H9 (cell line): ENCODE measurements around the gene DBF4. TPM values are rescaled to one million over a fixed set of nuclear protein-coding genes. Genes with fewer than 3 reads are reported as not detected.

Source experiments
- DNase-seq: peaks from one replicate; pipeline ENCODE4 v3.0.0-alpha.2; 2017
- H2AFZ ChIP-seq: one replicate; pipeline ENCODE4 v1.6.1; 2013; ENCODE audit warnings: mild to moderate bottlenecking, low read length, control low read depth, moderate library complexity
- H2AK5ac ChIP-seq: 2 replicates; pipeline ENCODE4 v1.6.1; 2013; ENCODE audit warnings: low read length, control low read depth, mixed read lengths; ENCODE audit not compliant: insufficient read length
- H2BK120ac ChIP-seq: one replicate; pipeline ENCODE4 v1.6.1; 2013; ENCODE audit warnings: low read depth, mild to moderate bottlenecking, low read length, control low read depth, inconsistent platforms; ENCODE audit not compliant: poor library complexity, severe bottlenecking
- H2BK12ac ChIP-seq: 2 replicates; pipeline ENCODE4 v1.6.1; 2013; ENCODE audit warnings: low read length, control low read depth, mixed read lengths, low read depth; ENCODE audit not compliant: insufficient read length
- H2BK15ac ChIP-seq: 2 replicates; pipeline ENCODE4 v1.6.1; 2013; ENCODE audit warnings: low read depth, low read length, control low read depth
- H2BK20ac ChIP-seq: one replicate; pipeline ENCODE4 v1.6.1; 2013; ENCODE audit warnings: low read depth, mild to moderate bottlenecking, low read length, control low read depth, inconsistent platforms; ENCODE audit not compliant: poor library complexity, severe bottlenecking
- H2BK5ac ChIP-seq: 2 replicates; pipeline ENCODE4 v1.6.1; 2013; ENCODE audit warnings: low read length, control low read depth, mixed read lengths; ENCODE audit not compliant: insufficient read length
- H3K14ac ChIP-seq: 2 replicates; pipeline ENCODE4 v1.6.1; 2013; ENCODE audit warnings: low read length, control low read depth; ENCODE audit not compliant: insufficient read depth
- H3K18ac ChIP-seq: 2 replicates; pipeline ENCODE4 v1.6.1; 2013; ENCODE audit warnings: low read depth, mild to moderate bottlenecking, mixed read lengths, low read length, control low read depth; ENCODE audit not compliant: insufficient read length
- H3K23ac ChIP-seq: 2 replicates; pipeline ENCODE4 v1.6.1; 2013; ENCODE audit warnings: low read length, control low read depth, mixed read lengths, low read depth; ENCODE audit not compliant: insufficient read length
- H3K23me2 ChIP-seq: 2 replicates; pipeline ENCODE4 v1.6.1; 2013; ENCODE audit warnings: low read depth, mild to moderate bottlenecking, mixed read lengths, low read length, control low read depth; ENCODE audit not compliant: insufficient read length, poor library complexity, severe bottlenecking
- H3K27ac ChIP-seq: 2 replicates; pipeline ENCODE4 v1.5.1; 2013; ENCODE audit warnings: low read length, control low read depth, mixed read lengths, low read depth; ENCODE audit not compliant: insufficient read length
- H3K27me3 ChIP-seq: 2 replicates; pipeline ENCODE4 v1.6.1; 2013; ENCODE audit warnings: low read length, control low read depth, inconsistent platforms; ENCODE audit not compliant: insufficient read depth
- H3K4ac ChIP-seq: 2 replicates; pipeline ENCODE4 v1.6.1; 2013; ENCODE audit warnings: low read depth, mild to moderate bottlenecking, control low read depth, inconsistent platforms, low read length, moderate library complexity
- H3K4me1 ChIP-seq: 2 replicates; pipeline ENCODE4 v1.6.1; 2013; ENCODE audit warnings: low read length, control low read depth, inconsistent platforms; ENCODE audit not compliant: insufficient read depth
- H3K4me2 ChIP-seq: 2 replicates; pipeline ENCODE4 v1.6.1; 2013; ENCODE audit warnings: low read length, control low read depth, mixed read lengths; ENCODE audit not compliant: insufficient read length, insufficient read depth
- H3K56ac ChIP-seq: 2 replicates; pipeline ENCODE4 v1.6.1; 2013; ENCODE audit warnings: low read depth, mild to moderate bottlenecking, mixed read lengths, low read length, control low read depth; ENCODE audit not compliant: insufficient read length
- H3K79me1 ChIP-seq: 2 replicates; pipeline ENCODE4 v1.6.1; 2013; ENCODE audit warnings: low read depth, mild to moderate bottlenecking, moderate library complexity, low read length, control low read depth, inconsistent platforms; ENCODE audit not compliant: insufficient read depth, poor library complexity, severe bottlenecking
- H3K79me2 ChIP-seq: 2 replicates; pipeline ENCODE4 v1.6.1; 2013; ENCODE audit warnings: low read length, control low read depth, inconsistent platforms; ENCODE audit not compliant: insufficient read depth
- H3K9ac ChIP-seq: 2 replicates; pipeline ENCODE4 v1.6.1; 2013; ENCODE audit warnings: low read length, control low read depth, mixed read lengths; ENCODE audit not compliant: insufficient read length; ENCODE audit errors: extremely low read depth
- H3K9me3 ChIP-seq: one replicate; pipeline ENCODE4 v1.6.1; 2013; ENCODE audit warnings: low read depth, low read length, inconsistent platforms; ENCODE audit not compliant: control insufficient read depth
- H3T11ph ChIP-seq: one replicate; pipeline ENCODE4 v1.6.1; 2013; ENCODE audit warnings: mild to moderate bottlenecking, low read length, control low read depth, inconsistent platforms
- H4K20me1 ChIP-seq: one replicate; pipeline ENCODE4 v1.6.1; 2013; ENCODE audit not compliant: control insufficient read depth, insufficient read length, insufficient read depth
- H4K5ac ChIP-seq: 2 replicates; pipeline ENCODE4 v1.6.1; 2013; ENCODE audit warnings: low read depth, mild to moderate bottlenecking, mixed read lengths, low read length, control low read depth; ENCODE audit not compliant: insufficient read length
- H4K8ac ChIP-seq: replicated peaks from 2 replicates; pipeline ENCODE4 v1.6.1; 2013; ENCODE audit warnings: low read length, control low read depth, mixed read lengths, low read depth; ENCODE audit not compliant: insufficient read length
- H4K91ac ChIP-seq: 2 replicates; pipeline ENCODE4 v1.6.1; 2013; ENCODE audit warnings: low read depth, mild to moderate bottlenecking, moderate library complexity, mixed read lengths, low read length, control low read depth; ENCODE audit not compliant: insufficient read length
- H3K27ac Mint-ChIP-seq, 3 experiments: 2 replicates in 2 of 3; 3 replicates in 1 of 3; pipeline ENCODE4 v1.8.0; 2020 to 2021; ENCODE audit warnings: mixed read lengths in 3 of 3, mild to moderate bottlenecking in 1 of 3, moderate library complexity in 1 of 3
- H3K27me3 Mint-ChIP-seq: 2 replicates; pipeline ENCODE4 v1.8.0; 2021; ENCODE audit warnings: low read depth, mild to moderate bottlenecking, moderate library complexity, mixed read lengths
- H3K36me3 Mint-ChIP-seq, 3 experiments: 2 replicates in 2 of 3; 3 replicates in 1 of 3; pipeline ENCODE4 v1.8.0; 2020 to 2021; ENCODE audit warnings: low read depth in 3 of 3, mixed read lengths in 3 of 3; ENCODE audit not compliant: insufficient read depth in 1 of 3
- H3K4me1 Mint-ChIP-seq, 2 experiments: 2 replicates each; pipeline ENCODE4 v1.8.0; 2020; ENCODE audit warnings: mixed read lengths in 2 of 2
- H3K4me3 Mint-ChIP-seq, 2 experiments: 2 replicates in 1 of 2; 3 replicates in 1 of 2; pipeline ENCODE4 v1.8.0; 2020 to 2021; ENCODE audit warnings: mild to moderate bottlenecking in 2 of 2, mixed read lengths in 2 of 2, moderate library complexity in 1 of 2
- H3K9me3 Mint-ChIP-seq, 2 experiments: 2 replicates in 1 of 2; 3 replicates in 1 of 2; pipeline ENCODE4 v1.8.0; 2020; ENCODE audit warnings: mild to moderate bottlenecking in 2 of 2, mixed read lengths in 2 of 2, moderate library complexity in 1 of 2
- WGBS: extraction: QIAGEN DNeasy Blood & Tissue Kit; methylation state at CpG from one replicate; pipeline ENCODE4 v1.1.7; 2013; ENCODE audit warnings: missing lambda C conversion rate, low lambda C conversion rate, mixed read lengths; ENCODE audit not compliant: insufficient read length; ENCODE audit errors: extremely low coverage; 5-methylcytosine and 5-hydroxymethylcytosine counted together
- total RNA-seq: library from RNA; stranded (reverse); gene quantifications from 2 replicates; pipeline ENCODE4 v1.2.1, GENCODE V29; 2021
- TF ChIP-seq, protein P1 (sequence below): fragments of 200-600 bp; sonication (generic); conservative IDR thresholded peaks from 3 replicates; pipeline ENCODE4 v1.8.0; 2021; ENCODE audit warnings: antibody characterized with exemption, mild to moderate bottlenecking

The DBF4 gene
- total RNA-seq, 1 experiment from 2014 or later, result 75.9 TPM

DNA sequence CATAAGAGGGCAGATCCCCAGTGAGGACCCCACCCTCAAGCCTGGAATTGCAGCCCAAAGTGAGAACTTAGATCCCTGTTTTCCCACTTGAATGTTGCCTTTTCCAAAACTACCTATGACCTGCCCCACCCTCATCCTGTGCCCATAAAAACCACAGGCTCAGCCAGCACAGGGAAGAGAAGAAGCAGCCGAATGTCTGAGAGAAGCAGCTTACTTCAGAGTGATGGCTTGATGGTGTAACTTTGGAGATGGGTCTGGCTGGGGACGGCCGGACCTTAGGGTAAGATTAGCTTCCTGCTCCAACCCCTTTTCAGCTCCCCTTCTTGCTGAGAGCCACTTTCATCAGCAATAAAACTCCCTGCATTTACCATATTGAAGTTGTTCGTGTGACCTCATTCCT, 5.8 kb upstream of the DBF4 start:
- peaks cover 7% of the 10 kb centered on the region for H3K79me1 ChIP-seq
- H3K56ac ChIP-seq, result no peak overlapping the region
- no peak overlapping the region for H3K27ac Mint-ChIP-seq
- peaks cover 8% of the 10 kb centered on the region; the same call in 1 of the 2 replicates for H3K79me2 ChIP-seq
- no peak overlapping the region for H2AFZ ChIP-seq
- H2BK15ac ChIP-seq, result no peak overlapping the region
- H3K18ac ChIP-seq, result no peak overlapping the region
- no peak overlapping the region for H4K5ac ChIP-seq
- no peaks in the 10 kb centered on the region for H4K20me1 ChIP-seq
- no peak overlapping the region for H2AK5ac ChIP-seq
- TF ChIP-seq, protein P1, sequence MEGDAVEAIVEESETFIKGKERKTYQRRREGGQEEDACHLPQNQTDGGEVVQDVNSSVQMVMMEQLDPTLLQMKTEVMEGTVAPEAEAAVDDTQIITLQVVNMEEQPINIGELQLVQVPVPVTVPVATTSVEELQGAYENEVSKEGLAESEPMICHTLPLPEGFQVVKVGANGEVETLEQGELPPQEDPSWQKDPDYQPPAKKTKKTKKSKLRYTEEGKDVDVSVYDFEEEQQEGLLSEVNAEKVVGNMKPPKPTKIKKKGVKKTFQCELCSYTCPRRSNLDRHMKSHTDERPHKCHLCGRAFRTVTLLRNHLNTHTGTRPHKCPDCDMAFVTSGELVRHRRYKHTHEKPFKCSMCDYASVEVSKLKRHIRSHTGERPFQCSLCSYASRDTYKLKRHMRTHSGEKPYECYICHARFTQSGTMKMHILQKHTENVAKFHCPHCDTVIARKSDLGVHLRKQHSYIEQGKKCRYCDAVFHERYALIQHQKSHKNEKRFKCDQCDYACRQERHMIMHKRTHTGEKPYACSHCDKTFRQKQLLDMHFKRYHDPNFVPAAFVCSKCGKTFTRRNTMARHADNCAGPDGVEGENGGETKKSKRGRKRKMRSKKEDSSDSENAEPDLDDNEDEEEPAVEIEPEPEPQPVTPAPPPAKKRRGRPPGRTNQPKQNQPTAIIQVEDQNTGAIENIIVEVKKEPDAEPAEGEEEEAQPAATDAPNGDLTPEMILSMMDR, result no peak
- no peak overlapping the region for H3K4me3 Mint-ChIP-seq
- H4K91ac ChIP-seq, result no peak overlapping the region
- no peak overlapping the region for H3K4ac ChIP-seq
- no peak overlapping the region for H3K4me2 ChIP-seq
- H3K9me3 Mint-ChIP-seq, result peaks cover 35 to 47% of the 10 kb centered on the region in 2 experiments
- H3K23ac ChIP-seq, result no peak overlapping the region
- peaks cover 15 to 18% of the 10 kb centered on the region in 2 experiments for H3K4me1 Mint-ChIP-seq
- no peak overlapping the region for H3K9ac ChIP-seq
- no peaks in the 10 kb centered on the region for H3K27me3 ChIP-seq
- no peaks in the 10 kb centered on the region for H3K9me3 ChIP-seq
- no CpG with 5 or more reads among the region's 4 CpGs for WGBS
- no peak overlapping the region for H2BK12ac ChIP-seq
- DNase-seq, result no peak
- H3K23me2 ChIP-seq, result peaks cover 4% of the 10 kb centered on the region
- no peak overlapping the region for H3T11ph ChIP-seq
- H2BK5ac ChIP-seq, result no peak overlapping the region
- no peak overlapping the region for H2BK20ac ChIP-seq
- no peak overlapping the region for H2BK120ac ChIP-seq
- peaks cover 36 to 75% (median 59%) of the 10 kb centered on the region in 3 experiments for H3K36me3 Mint-ChIP-seq
- H4K8ac ChIP-seq, result no peak overlapping the region
- H3K27ac ChIP-seq, result no peak overlapping the region
- no peaks in the 10 kb centered on the region for H3K27me3 Mint-ChIP-seq
- H3K4me1 ChIP-seq, result no peaks in the 10 kb centered on the region
- no peak overlapping the region for H3K14ac ChIP-seq
